GM19397 (cell line): ENCODE results near the gene ANKDD1A.

Experiments used
- ATAC-seq: cut with Tn5 transposase; IDR thresholded peaks from one replicate; pipeline ENCODE4 v1.9.1; 2021; ENCODE audit warnings: mild to moderate bottlenecking, moderate library complexity; ENCODE audit not compliant: unreplicated experiment

ANKDD1A gene

GRCh38 chr15:64895285-64896065, 16.2 kb upstream of the ANKDD1A start:
- ATAC-seq, result peak; percentile 27

- no peak for ATAC-seq
Measured at GRCh38 chr15:64896371-64897069, 15.2 kb upstream of the ANKDD1A start.

DNA sequence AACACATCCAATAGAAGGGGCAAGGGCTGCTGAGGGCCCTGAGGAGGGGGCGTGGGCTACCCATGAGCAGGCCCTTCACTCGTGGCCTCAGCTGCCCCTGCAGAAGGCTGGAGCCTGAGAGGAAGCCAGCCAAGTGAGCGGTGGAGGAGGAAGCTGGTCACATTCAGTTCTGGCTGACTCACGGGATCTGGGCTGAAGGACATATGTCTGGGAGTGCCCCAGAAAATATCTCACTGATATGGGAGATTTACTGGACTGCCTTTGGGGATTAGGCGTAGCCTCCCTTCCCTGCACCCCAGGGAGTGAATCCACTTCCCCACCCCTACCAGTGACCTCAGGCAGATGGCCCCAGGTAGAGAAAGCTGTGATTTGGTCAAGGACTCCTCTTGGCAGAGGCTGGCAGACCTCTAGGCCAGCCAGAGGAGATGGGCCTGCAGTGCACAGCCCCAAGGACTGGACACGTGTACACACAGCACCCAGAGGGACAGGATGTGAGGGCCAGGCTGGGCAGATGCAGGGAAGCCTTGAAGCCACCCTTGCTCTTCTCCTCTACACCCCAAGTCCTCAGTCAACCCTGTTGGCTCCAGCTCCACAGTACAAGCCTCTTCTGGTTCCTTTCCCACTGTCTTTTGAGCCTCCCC, 14.2 kb upstream of the ANKDD1A start:
- ATAC-seq, result no peak

- ATAC-seq, result no peak
Measured at GRCh38 chr15:64898406-64898805, 13.3 kb upstream of the ANKDD1A start.

DNA sequence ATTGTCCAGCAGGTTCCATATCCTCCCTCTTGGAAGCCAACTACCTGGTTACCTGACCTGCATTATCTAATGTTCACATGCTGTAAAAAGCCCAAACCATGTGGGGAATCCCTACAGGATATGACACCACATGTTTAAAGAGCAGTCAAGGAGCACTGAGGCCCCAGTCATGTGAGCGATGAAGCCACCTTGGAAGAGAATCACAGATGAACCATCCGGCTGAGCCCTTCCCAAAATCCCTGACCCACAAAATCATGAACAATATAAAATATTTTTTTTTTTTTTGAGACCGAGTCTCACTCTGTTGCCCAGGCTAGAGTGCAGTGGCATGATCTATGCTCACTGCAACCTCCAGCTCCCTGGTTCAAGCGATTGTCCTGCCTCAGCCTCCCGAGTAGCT, 10.6 kb upstream of the ANKDD1A start:
- ATAC-seq, result no peak

DNA sequence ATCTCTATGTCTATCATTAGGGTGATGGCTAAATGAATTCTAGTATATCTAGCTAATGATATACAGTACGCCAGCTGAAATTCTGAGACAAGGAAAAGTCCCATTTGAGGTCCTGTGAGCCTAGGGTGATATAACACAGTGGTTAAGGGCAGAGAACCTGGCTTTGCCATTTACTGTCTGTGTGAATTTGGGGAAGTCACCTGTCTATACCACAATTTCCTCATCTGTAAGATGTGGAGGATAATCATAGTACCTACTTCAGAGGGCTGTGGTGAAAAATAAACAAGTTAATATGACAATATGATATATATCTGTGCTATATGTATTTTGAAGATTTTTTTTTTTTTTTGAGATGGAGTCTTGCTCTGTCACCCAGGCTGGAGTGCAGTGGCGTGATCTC, 9.8 kb upstream of the ANKDD1A start:
- no peak for ATAC-seq

DNA sequence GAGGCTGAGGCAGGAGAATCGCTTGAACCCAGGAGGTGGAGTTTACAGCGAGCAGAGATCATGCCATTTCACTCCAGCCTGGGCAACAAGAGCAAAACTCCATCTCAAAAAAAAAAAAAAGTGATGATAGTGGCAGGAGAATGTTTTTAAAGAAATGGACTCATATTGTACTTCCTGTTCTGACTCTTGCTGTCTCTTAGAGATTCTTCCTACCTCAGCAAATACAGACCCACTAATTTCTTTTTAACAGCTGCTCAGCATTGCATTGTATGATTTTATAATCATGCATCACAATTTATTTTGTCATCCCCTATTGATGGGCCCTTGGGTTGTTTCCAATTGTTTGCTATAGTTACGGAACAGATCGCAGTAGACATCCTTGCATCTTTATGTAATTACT, 8.8 kb upstream of the ANKDD1A start:
- no peak for ATAC-seq

DNA sequence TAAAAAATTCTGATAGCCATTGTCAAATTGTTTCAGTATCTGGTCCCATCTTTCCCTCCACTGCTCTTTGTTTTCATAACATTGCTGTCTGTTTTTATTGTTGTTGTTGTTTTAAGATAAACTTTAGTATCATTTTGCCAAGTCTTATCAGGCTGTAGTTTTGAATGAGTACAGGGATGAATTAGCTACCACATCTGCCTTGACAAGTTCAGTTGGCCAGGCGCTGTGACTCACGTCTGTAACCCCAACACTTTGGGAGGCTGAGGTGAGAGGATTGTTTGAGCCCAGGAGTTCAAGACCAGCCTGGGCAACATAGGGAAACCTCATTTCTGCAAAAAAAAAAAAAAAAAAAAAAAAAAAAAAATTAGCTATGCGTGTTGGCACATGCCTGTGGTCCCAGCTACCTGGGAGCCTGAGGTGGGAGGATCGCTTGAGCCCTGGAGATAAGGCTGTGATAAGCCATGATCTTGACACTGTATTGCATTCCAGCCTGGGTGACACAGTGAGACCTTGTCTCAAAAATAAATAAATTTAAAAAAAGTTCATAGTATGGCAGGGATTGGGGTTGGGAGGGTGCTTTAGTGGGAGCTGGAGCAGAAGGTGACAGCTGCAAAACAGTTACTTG, 8.3 kb upstream of the ANKDD1A start:
- no peak for ATAC-seq

- no peak for ATAC-seq
Measured at GRCh38 chr15:64904189-64904588, 7.5 kb upstream of the ANKDD1A start.

DNA sequence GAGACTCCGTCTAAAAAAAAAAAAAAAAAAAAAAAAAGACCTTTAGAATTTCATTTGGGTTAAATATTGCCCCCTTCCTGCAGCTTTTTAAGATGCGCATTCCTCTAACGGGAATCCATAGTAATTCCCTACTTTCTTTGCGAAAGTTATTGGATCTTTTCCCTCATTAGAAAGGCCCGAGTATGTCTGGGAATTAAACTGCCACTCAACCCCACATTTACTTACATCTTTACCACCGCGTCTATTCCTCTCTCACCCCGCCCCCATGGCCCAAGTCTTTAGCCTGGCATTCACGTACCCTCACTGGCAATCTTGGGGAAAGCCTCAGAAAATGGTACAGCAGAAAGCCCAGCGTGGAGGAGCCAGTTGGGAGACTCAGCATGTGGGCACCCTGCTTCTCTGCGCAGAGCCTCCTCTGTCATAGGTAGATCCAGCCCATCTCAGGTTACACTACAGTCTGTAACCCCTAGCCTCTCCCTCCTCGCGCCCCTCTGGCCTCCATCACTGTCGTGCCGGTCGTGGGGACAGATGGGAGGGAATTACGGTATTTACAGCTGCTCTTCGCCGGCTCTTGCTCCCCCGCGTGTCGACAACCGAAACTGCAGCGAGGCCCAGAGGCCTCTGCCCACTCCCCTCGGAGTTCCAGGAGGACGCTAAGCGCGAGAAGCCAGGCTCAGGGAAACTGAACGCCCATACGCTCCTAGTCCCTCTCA, 6.4 kb upstream of the ANKDD1A start:
- peak; percentile 79 for ATAC-seq

DNA sequence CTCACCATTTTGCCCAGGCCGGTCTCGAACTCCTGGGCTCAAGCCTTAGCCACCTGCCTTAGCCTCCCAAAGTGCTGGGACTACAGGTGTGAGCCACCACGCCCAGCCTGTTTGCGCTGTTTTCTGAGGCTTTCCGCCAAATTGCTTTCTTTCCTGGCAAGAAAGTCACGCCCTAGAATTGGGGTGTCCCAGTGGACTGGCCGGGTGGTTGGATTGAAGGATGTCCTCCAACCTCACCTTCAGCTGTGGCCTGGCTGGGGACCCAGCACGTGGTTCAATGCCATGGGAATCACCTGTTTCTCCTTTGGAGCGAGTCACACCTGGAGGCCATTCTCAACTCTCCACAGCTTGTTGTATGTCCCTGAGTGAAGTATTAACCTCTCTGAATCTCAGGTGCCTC, 5.8 kb upstream of the ANKDD1A start:
- ATAC-seq, result no peak

GRCh38 chr15:64906402-64906801, 5.3 kb upstream of the ANKDD1A start:
- ATAC-seq, result no peak

- ATAC-seq, result no peak
Measured at GRCh38 chr15:64907991-64908390, 3.7 kb upstream of the ANKDD1A start.

GRCh38 chr15:64909546-64909945, 2.2 kb upstream of the ANKDD1A start:
- no peak for ATAC-seq

DNA sequence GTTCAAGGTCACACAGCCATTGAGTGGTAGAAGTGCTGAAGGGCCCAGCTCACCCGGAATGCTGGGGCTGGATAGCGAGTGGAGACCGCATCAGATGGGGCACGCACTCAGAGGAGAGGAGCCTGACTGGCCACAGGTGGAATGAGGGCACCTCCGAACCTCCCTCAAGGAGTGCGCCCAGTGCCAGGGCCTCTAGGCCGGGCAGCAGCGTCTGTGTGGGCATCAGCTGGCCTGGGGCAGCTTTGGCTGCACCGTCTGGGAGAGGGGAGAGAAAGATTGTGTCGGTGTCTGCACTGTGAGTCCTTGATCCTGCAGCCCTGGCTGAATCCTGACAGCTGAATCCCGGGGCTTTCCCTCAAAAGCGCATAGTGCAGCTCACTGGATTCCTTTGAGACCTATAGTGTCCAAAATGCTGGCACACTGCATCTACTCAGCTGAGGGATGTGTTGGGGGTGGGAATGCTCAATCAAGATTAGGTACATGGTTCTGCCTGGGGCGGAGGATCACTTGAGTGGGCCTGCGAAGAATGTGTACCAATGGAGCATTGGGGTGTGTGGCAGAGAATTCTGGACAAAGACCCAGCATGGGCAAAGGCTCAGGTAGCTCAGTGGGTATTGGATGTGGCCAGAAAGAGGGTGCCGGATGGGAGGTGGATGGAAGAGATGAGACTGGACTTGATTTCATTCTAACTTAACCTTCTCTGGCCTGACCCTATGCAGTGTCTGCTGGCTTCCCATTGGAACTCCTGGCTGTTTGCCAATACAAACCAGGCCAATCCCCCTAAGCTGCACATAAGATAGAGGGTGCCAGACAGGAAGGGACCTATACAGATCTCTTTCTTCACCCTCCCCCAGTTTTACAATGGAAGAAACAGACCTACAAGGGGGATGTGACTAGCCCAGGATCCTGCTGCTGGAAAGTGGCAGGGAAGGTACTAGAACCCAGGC, 950 bp downstream of the ANKDD1A start:
- ATAC-seq, result no peak

DNA sequence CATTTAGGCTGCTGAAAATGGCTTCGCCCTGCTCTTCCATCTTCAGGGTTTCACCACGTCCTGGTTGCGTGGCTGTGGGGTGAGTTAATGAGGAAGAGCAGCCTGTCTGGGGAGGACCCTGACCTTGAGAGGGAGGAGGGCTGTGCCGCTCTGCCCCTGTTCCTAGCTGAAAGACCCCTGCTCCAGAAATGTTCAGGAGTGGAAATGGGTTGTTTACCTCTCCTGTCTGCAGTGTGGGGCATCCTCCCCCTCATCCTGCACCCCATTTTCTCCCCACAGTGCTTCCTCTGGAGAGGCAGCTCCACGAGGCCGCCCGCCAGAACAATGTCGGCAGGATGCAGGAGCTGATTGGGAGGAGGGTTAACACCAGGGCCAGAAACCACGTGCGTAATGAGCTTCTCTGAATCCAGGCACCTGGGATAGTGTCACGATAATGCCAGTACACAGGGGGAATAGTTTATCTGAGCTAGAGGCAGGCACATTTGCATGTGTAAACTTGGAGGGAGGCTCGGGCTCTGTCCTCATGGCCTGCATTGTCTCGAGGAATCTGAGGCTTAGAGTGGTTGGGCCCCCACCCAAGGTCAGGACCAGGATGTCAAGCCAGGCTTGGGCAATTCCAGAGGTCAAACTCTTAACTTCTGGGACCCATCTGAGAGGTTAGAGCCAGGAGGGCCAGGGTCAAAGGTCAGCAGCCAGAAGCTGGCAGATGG, 4.0 kb downstream of the ANKDD1A start:
- ATAC-seq, result no peak

DNA sequence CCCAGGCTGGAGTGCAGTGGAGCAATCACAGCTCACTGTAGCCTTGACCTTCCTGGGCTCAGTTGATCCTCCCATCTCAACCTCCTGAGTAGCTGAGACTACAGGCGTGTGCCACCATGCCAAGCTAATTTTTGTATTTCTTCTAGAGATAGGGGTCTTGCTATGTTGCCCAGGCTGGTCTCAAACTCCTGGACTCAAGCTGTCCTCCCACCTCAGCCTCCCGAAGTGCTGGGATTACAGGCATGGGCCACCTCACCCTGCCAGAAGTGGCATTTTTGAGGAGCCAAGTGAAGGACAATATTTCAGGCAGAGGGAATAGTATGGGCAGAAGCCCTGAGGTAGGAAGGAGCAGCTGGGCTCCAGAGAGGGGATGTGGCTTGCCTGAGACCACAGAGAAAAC, 4.7 kb downstream of the ANKDD1A start:
- no peak for ATAC-seq

- ATAC-seq, result no peak
Measured at GRCh38 chr15:64917211-64917610, 5.5 kb downstream of the ANKDD1A start.

GRCh38 chr15:64919721-64920120, 8.0 kb downstream of the ANKDD1A start:
- no peak for ATAC-seq
